ENCODE results near the gene POLE3.

DNA sequence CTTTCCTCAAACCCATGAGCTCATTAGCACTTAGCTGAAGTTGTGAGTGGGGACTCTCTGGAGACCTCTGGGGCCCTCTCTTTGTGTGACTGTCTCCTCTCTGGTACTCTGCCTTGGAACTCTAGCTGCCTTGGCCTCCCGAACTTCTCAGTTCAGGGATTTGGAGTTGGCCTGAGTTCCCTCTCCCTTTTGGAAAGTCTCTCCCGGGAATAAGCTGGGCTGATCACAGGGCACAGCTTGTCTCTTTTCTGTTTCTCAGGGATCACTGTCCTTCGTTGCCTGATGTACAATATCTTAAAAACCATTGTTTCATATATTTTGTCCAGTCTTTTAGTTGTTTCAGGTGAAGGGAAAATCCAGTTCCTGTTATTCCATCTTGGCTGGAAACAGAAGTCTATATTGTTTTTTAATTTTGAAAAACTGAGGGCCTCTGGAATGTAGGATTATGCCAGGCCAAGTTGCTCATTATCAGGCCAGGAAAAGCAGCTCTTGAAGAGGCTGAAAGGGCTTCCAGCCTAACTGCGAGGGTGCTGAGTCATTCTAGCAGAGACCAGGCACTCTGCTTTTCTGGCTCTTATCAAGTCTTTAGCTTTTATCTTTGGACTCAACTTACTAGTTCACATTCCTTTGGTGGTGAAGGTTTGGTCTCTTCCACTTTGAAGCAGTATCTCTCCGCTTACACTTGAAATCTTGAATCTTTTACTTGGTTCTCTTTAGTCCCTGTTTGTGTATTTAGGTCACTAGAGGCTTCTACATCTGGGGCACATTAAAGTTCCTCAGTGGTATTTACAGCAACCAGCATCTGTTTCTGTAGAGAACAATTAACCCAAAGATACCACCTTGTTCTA lies 44.7 kb upstream of the POLE3 start:
- TF ChIP-seq, protein P1, sequence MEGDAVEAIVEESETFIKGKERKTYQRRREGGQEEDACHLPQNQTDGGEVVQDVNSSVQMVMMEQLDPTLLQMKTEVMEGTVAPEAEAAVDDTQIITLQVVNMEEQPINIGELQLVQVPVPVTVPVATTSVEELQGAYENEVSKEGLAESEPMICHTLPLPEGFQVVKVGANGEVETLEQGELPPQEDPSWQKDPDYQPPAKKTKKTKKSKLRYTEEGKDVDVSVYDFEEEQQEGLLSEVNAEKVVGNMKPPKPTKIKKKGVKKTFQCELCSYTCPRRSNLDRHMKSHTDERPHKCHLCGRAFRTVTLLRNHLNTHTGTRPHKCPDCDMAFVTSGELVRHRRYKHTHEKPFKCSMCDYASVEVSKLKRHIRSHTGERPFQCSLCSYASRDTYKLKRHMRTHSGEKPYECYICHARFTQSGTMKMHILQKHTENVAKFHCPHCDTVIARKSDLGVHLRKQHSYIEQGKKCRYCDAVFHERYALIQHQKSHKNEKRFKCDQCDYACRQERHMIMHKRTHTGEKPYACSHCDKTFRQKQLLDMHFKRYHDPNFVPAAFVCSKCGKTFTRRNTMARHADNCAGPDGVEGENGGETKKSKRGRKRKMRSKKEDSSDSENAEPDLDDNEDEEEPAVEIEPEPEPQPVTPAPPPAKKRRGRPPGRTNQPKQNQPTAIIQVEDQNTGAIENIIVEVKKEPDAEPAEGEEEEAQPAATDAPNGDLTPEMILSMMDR (IDR thresholded peaks at IDR 0.05) = no peak
- TF ChIP-seq POLR2A (IDR thresholded peaks at IDR 0.05) (no peak), EP300 (IDR thresholded peaks at IDR 0.05) (peak in 1 of 2 donors; percentile 16)

Data from tibial nerve (tissue), 4 donors.